ENCODE results near the gene SPDYE2B. TPM values are rescaled to one million over a fixed set of nuclear protein-coding genes. Genes with fewer than 3 reads are reported as not detected.
"Not testable (repeated sequence)": the region's sequence is repeated elsewhere in the genome, so short reads cannot be mapped to it uniquely, and the experiment has no call there.

Gene SPDYE2B
- not detected for total RNA-seq
- long read RNA-seq, partial matches to known transcripts: 28 of 45 reads
- long read RNA-seq, other reads (novel, unspliced or antisense): 17 of 45 reads

- H3K4me3 ChIP-seq; H3K4me1 ChIP-seq; DNase-seq; H3K27ac ChIP-seq; H3K27me3 ChIP-seq; H3K9me3 ChIP-seq; H3K36me3 ChIP-seq; intact Hi-C loops (cut with DNase I): not testable (repeated sequence)
- peak; percentile 55 for ATAC-seq
Measured at GRCh38 chr7:102649924-102650323, at the start of gene SPDYE2B. Gene SPDYE2B (plus strand): TSS chr7:102650319. CDS start chr7:102652349, 2,030 bp downstream.

GRCh38 chr7:102602317-102602716 lies 47.8 kb upstream of the SPDYE2B start:
- H3K36me3 ChIP-seq; intact Hi-C loops (cut with DNase I); H3K9me3 ChIP-seq; H3K4me1 ChIP-seq; H3K27me3 ChIP-seq; H3K27ac ChIP-seq; DNase-seq; H3K4me3 ChIP-seq: not testable (repeated sequence)
- ATAC-seq: peak; percentile 7

GRCh38 chr7:102604431-102605145 lies 45.5 kb upstream of the SPDYE2B start:
- H3K36me3 ChIP-seq; intact Hi-C loops (cut with DNase I); H3K27me3 ChIP-seq; H3K9me3 ChIP-seq; DNase-seq; H3K27ac ChIP-seq; H3K4me1 ChIP-seq; H3K4me3 ChIP-seq: not testable (repeated sequence)
- ATAC-seq: peak; percentile 13

GRCh38 chr7:102606848-102607247 lies 43.3 kb upstream of the SPDYE2B start:
- H3K9me3 ChIP-seq; H3K4me3 ChIP-seq; H3K4me1 ChIP-seq; H3K36me3 ChIP-seq; ATAC-seq; DNase-seq; intact Hi-C loops (cut with DNase I); H3K27ac ChIP-seq; H3K27me3 ChIP-seq: not testable (repeated sequence)

GRCh38 chr7:102609734-102610133 lies 40.4 kb upstream of the SPDYE2B start:
- H3K9me3 ChIP-seq; H3K4me1 ChIP-seq; H3K27me3 ChIP-seq; H3K36me3 ChIP-seq; H3K4me3 ChIP-seq; H3K27ac ChIP-seq; intact Hi-C loops (cut with DNase I); ATAC-seq: not testable (repeated sequence)
- peak; percentile 22 for DNase-seq

GRCh38 chr7:102610441-102610840 lies 39.7 kb upstream of the SPDYE2B start:
- H3K27ac ChIP-seq; H3K4me1 ChIP-seq; intact Hi-C loops (cut with DNase I); H3K27me3 ChIP-seq; H3K36me3 ChIP-seq; ATAC-seq; H3K4me3 ChIP-seq; H3K9me3 ChIP-seq: not testable (repeated sequence)
- DNase-seq: peak; percentile 56

- H3K4me1 ChIP-seq; H3K4me3 ChIP-seq; H3K9me3 ChIP-seq; H3K36me3 ChIP-seq; DNase-seq; intact Hi-C loops (cut with DNase I); H3K27me3 ChIP-seq; H3K27ac ChIP-seq: not testable (repeated sequence)
- peak; percentile 60 for ATAC-seq
Measured at GRCh38 chr7:102611013-102611674, 39.0 kb upstream of the SPDYE2B start.

GRCh38 chr7:102611675-102612325 lies 38.3 kb upstream of the SPDYE2B start:
- ATAC-seq; H3K4me1 ChIP-seq; H3K36me3 ChIP-seq; H3K9me3 ChIP-seq; H3K27ac ChIP-seq; intact Hi-C loops (cut with DNase I); H3K27me3 ChIP-seq; H3K4me3 ChIP-seq: not testable (repeated sequence)
- peak; percentile 63 for DNase-seq

- ATAC-seq: not testable (repeated sequence)
- DNase-seq: peak; percentile 54
Measured at GRCh38 chr7:102613575-102614345, 36.4 kb upstream of the SPDYE2B start.

GRCh38 chr7:102614346-102614697 lies 35.8 kb upstream of the SPDYE2B start:
- DNase-seq; H3K4me1 ChIP-seq; H3K36me3 ChIP-seq; H3K9me3 ChIP-seq; H3K27ac ChIP-seq; intact Hi-C loops (cut with DNase I); H3K4me3 ChIP-seq; H3K27me3 ChIP-seq: not testable (repeated sequence)
- ATAC-seq: peak; percentile 38

More at GRCh38 chr7:102613575-102614345, 36.4 kb upstream of the SPDYE2B start:
- H3K9me3 ChIP-seq; H3K4me3 ChIP-seq; H3K4me1 ChIP-seq; H3K36me3 ChIP-seq; H3K27ac ChIP-seq; intact Hi-C loops (cut with DNase I); H3K27me3 ChIP-seq: not testable (repeated sequence)

GRCh38 chr7:102614873-102615272 lies 35.2 kb upstream of the SPDYE2B start:
- H3K9me3 ChIP-seq; H3K27me3 ChIP-seq; H3K27ac ChIP-seq; intact Hi-C loops (cut with DNase I); ATAC-seq; H3K4me3 ChIP-seq; DNase-seq; H3K36me3 ChIP-seq; H3K4me1 ChIP-seq: not testable (repeated sequence)

GRCh38 chr7:102615930-102616329 lies 34.2 kb upstream of the SPDYE2B start:
- intact Hi-C loops (cut with DNase I); H3K4me3 ChIP-seq; H3K4me1 ChIP-seq; DNase-seq; H3K27me3 ChIP-seq; H3K36me3 ChIP-seq; ATAC-seq; H3K9me3 ChIP-seq; H3K27ac ChIP-seq: not testable (repeated sequence)

- H3K27ac ChIP-seq; H3K9me3 ChIP-seq; H3K4me1 ChIP-seq; H3K27me3 ChIP-seq; H3K36me3 ChIP-seq; intact Hi-C loops (cut with DNase I): not testable (repeated sequence)
- DNase-seq: peak; percentile 81
- peak within 1 kb of the TSS; percentile 49 for H3K4me3 ChIP-seq
- ATAC-seq: peak; percentile 94
Measured at GRCh38 chr7:102616507-102617125, 33.5 kb upstream of the SPDYE2B start, which contains the start of gene RASA4. Gene RASA4 (minus strand): TSS chr7:102616756. CDS start chr7:102616689, 67 bp downstream.

All from upper lobe of right lung (tissue), 1 donor.